GM12878 (cell line): ENCODE data around the gene TAS2R13.

Experiments used
- SMC3 ChIP-seq: IDR thresholded peaks from 2 replicates; pipeline ENCODE4 v1.6.1; 2011; ENCODE audit warnings: low read length, improper control_type of control experiment, borderline replicate concordance
- TF ChIP-seq, protein P1 (sequence below), 3 experiments: IDR thresholded peaks in 2 of 3; conservative IDR thresholded peaks in 1 of 3; 2 replicates each; pipeline ENCODE4 v1.5.1; 2011; ENCODE audit warnings: low read depth in 3 of 3, low read length in 3 of 3, mild to moderate bottlenecking in 3 of 3, control low read depth in 2 of 3, moderate library complexity in 2 of 3, inconsistent platforms in 1 of 3, mixed read lengths in 1 of 3; ENCODE audit not compliant: control insufficient read depth in 2 of 3, insufficient read depth in 1 of 3; ENCODE audit errors: extremely low read depth in 1 of 3
- TF ChIP-seq, protein P2 (sequence below): IDR thresholded peaks from 2 replicates; pipeline ENCODE4 v1.6.1; 2011; ENCODE audit warnings: low read depth, mild to moderate bottlenecking, low read length, moderate library complexity, borderline replicate concordance; ENCODE audit errors: extremely low read depth
- TF ChIP-seq, protein P3 (sequence below): fragments of 450-650 bp; IDR thresholded peaks from 2 replicates; pipeline ENCODE4 v1.6.1; 2016; ENCODE audit warnings: mild to moderate bottlenecking, moderate library complexity, borderline replicate concordance

DNA sequence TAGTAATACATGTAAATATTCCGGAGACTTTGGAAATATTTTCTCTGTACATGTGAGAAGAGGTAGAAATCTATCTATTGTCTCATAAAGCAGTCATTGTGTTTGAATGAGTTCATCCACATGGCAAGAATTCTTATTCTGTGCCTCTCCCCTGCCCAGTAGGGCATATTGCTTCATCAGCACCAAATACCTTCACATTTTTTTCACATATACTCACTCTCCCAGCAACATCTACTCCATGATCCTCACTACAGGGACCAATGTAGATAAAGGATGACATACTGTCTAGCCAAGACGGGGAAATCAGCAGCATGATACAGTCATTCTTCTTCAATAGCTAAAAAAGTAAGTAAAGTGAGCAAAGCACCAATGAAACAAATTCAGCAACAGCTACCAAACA, 31.0 kb upstream of the TAS2R13 start:
- TF ChIP-seq, protein P1, sequence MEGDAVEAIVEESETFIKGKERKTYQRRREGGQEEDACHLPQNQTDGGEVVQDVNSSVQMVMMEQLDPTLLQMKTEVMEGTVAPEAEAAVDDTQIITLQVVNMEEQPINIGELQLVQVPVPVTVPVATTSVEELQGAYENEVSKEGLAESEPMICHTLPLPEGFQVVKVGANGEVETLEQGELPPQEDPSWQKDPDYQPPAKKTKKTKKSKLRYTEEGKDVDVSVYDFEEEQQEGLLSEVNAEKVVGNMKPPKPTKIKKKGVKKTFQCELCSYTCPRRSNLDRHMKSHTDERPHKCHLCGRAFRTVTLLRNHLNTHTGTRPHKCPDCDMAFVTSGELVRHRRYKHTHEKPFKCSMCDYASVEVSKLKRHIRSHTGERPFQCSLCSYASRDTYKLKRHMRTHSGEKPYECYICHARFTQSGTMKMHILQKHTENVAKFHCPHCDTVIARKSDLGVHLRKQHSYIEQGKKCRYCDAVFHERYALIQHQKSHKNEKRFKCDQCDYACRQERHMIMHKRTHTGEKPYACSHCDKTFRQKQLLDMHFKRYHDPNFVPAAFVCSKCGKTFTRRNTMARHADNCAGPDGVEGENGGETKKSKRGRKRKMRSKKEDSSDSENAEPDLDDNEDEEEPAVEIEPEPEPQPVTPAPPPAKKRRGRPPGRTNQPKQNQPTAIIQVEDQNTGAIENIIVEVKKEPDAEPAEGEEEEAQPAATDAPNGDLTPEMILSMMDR (IDR thresholded peaks at IDR 0.05 in 2 of 3, conservative IDR thresholded peaks at IDR 0.05 in 1 of 3; ENCODE audit: control insufficient read depth in 2 of 3, extremely low read depth in 1 of 3, insufficient read depth in 1 of 3, low read depth in 3 of 3, low read length in 3 of 3) = no peak
- TF ChIP-seq, protein P2, sequence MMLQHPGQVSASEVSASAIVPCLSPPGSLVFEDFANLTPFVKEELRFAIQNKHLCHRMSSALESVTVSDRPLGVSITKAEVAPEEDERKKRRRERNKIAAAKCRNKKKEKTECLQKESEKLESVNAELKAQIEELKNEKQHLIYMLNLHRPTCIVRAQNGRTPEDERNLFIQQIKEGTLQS = no peak
- TF ChIP-seq, protein P3, sequence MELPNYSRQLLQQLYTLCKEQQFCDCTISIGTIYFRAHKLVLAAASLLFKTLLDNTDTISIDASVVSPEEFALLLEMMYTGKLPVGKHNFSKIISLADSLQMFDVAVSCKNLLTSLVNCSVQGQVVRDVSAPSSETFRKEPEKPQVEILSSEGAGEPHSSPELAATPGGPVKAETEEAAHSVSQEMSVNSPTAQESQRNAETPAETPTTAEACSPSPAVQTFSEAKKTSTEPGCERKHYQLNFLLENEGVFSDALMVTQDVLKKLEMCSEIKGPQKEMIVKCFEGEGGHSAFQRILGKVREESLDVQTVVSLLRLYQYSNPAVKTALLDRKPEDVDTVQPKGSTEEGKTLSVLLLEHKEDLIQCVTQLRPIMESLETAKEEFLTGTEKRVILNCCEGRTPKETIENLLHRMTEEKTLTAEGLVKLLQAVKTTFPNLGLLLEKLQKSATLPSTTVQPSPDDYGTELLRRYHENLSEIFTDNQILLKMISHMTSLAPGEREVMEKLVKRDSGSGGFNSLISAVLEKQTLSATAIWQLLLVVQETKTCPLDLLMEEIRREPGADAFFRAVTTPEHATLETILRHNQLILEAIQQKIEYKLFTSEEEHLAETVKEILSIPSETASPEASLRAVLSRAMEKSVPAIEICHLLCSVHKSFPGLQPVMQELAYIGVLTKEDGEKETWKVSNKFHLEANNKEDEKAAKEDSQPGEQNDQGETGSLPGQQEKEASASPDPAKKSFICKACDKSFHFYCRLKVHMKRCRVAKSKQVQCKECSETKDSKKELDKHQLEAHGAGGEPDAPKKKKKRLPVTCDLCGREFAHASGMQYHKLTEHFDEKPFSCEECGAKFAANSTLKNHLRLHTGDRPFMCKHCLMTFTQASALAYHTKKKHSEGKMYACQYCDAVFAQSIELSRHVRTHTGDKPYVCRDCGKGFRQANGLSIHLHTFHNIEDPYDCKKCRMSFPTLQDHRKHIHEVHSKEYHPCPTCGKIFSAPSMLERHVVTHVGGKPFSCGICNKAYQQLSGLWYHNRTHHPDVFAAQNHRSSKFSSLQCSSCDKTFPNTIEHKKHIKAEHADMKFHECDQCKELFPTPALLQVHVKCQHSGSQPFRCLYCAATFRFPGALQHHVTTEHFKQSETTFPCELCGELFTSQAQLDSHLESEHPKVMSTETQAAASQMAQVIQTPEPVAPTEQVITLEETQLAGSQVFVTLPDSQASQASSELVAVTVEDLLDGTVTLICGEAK = no peak
- TF ChIP-seq SMC3 = no peak
